Vagina (tissue), 2 donors: ENCODE data around the gene SPON1.

Experiments
- POLR2A ChIP-seq, 2 donors: fragments of 450-650 bp; IDR thresholded peaks; one replicate each; pipeline ENCODE4 v1.6.1; 2017; ENCODE audit warnings: antibody characterized with exemption in 2 of 2, mild to moderate bottlenecking in 2 of 2, moderate library complexity in 2 of 2
- TF ChIP-seq, protein P1 (sequence below), 3 experiments: fragments of 450-650 bp in 2 of 3; fragments of 200-600 bp in 1 of 3; sonication (generic) in 1 of 3; IDR thresholded peaks; one replicate each; pipeline ENCODE4 v1.5.1; 2017 to 2019; ENCODE audit warnings: antibody characterized with exemption in 3 of 3, mild to moderate bottlenecking in 2 of 3, moderate library complexity in 2 of 3

GRCh38 chr11:14304601-14305000 is 342.1 kb downstream of the SPON1 start:
- no peak for TF ChIP-seq POLR2A (IDR thresholded peaks at IDR 0.05)
- TF ChIP-seq, protein P1, sequence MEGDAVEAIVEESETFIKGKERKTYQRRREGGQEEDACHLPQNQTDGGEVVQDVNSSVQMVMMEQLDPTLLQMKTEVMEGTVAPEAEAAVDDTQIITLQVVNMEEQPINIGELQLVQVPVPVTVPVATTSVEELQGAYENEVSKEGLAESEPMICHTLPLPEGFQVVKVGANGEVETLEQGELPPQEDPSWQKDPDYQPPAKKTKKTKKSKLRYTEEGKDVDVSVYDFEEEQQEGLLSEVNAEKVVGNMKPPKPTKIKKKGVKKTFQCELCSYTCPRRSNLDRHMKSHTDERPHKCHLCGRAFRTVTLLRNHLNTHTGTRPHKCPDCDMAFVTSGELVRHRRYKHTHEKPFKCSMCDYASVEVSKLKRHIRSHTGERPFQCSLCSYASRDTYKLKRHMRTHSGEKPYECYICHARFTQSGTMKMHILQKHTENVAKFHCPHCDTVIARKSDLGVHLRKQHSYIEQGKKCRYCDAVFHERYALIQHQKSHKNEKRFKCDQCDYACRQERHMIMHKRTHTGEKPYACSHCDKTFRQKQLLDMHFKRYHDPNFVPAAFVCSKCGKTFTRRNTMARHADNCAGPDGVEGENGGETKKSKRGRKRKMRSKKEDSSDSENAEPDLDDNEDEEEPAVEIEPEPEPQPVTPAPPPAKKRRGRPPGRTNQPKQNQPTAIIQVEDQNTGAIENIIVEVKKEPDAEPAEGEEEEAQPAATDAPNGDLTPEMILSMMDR (IDR thresholded peaks at IDR 0.05) = no peak
